CD1c-positive myeloid dendritic cell (primary cell): ENCODE results near the gene ZBED5.
"Not testable (repeated sequence)": the region's sequence is repeated elsewhere in the genome, so short reads cannot be mapped to it uniquely, and the experiment has no call there.

ENCODE experiments used
- DNase-seq: peaks from one replicate; pipeline ENCODE4 v3.0.0-alpha.2; 2016; ENCODE audit errors: extremely low spot score

ZBED5 gene

GRCh38 chr11:10838083-10838482 lies 19.8 kb downstream of the ZBED5 start:
- DNase-seq, result no peak

- DNase-seq, result not testable (repeated sequence)
These were observed 21.0 kb downstream of the ZBED5 start for GRCh38 chr11:10836884-10837283.

GRCh38 chr11:10829139-10829538 lies 28.7 kb downstream of the ZBED5 start:
- no peak for DNase-seq

GRCh38 chr11:10828402-10828801 lies 29.5 kb downstream of the ZBED5 start:
- DNase-seq, result no peak

- peak; percentile 40 for DNase-seq
These were observed 33.0 kb downstream of the ZBED5 start for GRCh38 chr11:10824888-10825287.

- DNase-seq, result no peak
These were observed 34.7 kb downstream of the ZBED5 start for GRCh38 chr11:10823152-10823579.

GRCh38 chr11:10822491-10822890 lies 35.4 kb downstream of the ZBED5 start:
- DNase-seq, result not testable (repeated sequence)

GRCh38 chr11:10818594-10818993 lies 39.3 kb downstream of the ZBED5 start:
- DNase-seq, result no peak

GRCh38 chr11:10813945-10814344 lies 43.9 kb downstream of the ZBED5 start:
- no peak for DNase-seq

GRCh38 chr11:10809373-10810160 lies 48.3 kb downstream of the ZBED5 start:
- no peak for DNase-seq

- peak; percentile 99 for DNase-seq
These were observed 49.1 kb downstream of the ZBED5 start, which contains the start of gene EIF4G2 for GRCh38 chr11:10808553-10809372. TSS of gene EIF4G2 (minus strand) at chr11:10808926.

GRCh38 chr11:10808235-10808552 lies 49.7 kb downstream of the ZBED5 start:
- no peak for DNase-seq

GRCh38 chr11:10807493-10808234 lies 50.2 kb downstream of the ZBED5 start:
- peak; percentile 91 for DNase-seq

GRCh38 chr11:10806206-10806605 lies 51.6 kb downstream of the ZBED5 start:
- DNase-seq, result no peak

GRCh38 chr11:10805741-10806140 lies 52.1 kb downstream of the ZBED5 start:
- DNase-seq, result no peak

GRCh38 chr11:10803676-10804075 lies 54.2 kb downstream of the ZBED5 start:
- no peak for DNase-seq
